Esophagus squamous epithelium (tissue), 5 donors: Measurements from ENCODE around the gene OGFOD3. TPM values are rescaled to one million over a fixed set of nuclear protein-coding genes. Genes with fewer than 3 reads are reported as not detected.

Experiments used
- DNase-seq: peaks from one replicate; lab custom pipeline; 2025; lab: John Stamatoyannopoulos, UW
- H3K27ac ChIP-seq, 4 donors: fragments of 200-600 bp; sonication (generic); one replicate each; pipeline ENCODE4 v1.5.1; 2016 to 2019; ENCODE audit warnings: mild to moderate bottlenecking in 1 of 4
- H3K27me3 ChIP-seq, 4 donors: fragments of 200-600 bp; sonication (generic); 1 replicate in 3 of 4; 2 replicates in 1 of 4; pipeline versions ENCODE4 v1.5.1 to v1.6.0; 2017 to 2021; ENCODE audit warnings: antibody characterized with exemption in 1 of 4
- H3K36me3 ChIP-seq, 3 donors: fragments of 200-600 bp; sonication (generic); one replicate each; pipeline ENCODE4 v1.5.1; 2016 to 2019
- H3K4me1 ChIP-seq, 3 donors: fragments of 200-600 bp; sonication (generic); one replicate each; pipeline ENCODE4 v1.5.1; 2017 to 2019
- H3K4me3 ChIP-seq, 4 donors: fragments of 200-600 bp; sonication (generic); 1 replicate in 3 of 4; 2 replicates in 1 of 4; pipeline ENCODE4 v1.5.1; 2016 to 2019; ENCODE audit warnings: mild to moderate bottlenecking in 2 of 4, moderate library complexity in 1 of 4
- H3K9me3 ChIP-seq, 3 donors: fragments of 200-600 bp; sonication (generic); one replicate each; pipeline ENCODE4 v1.5.1; 2016 to 2019
- CTCF ChIP-seq, 6 experiments: fragments of 450-650 bp in 4 of 6; fragments of 200-600 bp in 2 of 6; sonication (generic) in 2 of 6; IDR thresholded peaks; one replicate each; pipeline ENCODE4 v1.5.1; 2016 to 2019; ENCODE audit warnings: antibody characterized with exemption in 6 of 6, mild to moderate bottlenecking in 4 of 6, moderate library complexity in 4 of 6
- POLR2A ChIP-seq, 4 donors: fragments of 450-650 bp; IDR thresholded peaks; one replicate each; pipeline ENCODE4 v1.6.1; 2017; ENCODE audit warnings: antibody characterized with exemption in 4 of 4, mild to moderate bottlenecking in 4 of 4, moderate library complexity in 3 of 4
- WGBS, 2 donors: methylation state at CpG; one replicate each; pipeline ENCODE4 v1.1.5; 2018; 5-methylcytosine and 5-hydroxymethylcytosine counted together
- intact Hi-C: fragments of 100-400 bp; cut with DNase I; formaldehyde crosslinking; loops from one replicate; pipeline ENCODE4 v1.15.0; 2022
- total RNA-seq, 4 donors: library from RNA; depleted of rRNA; stranded (reverse); fragments of >200 nt; gene quantifications; one replicate each; pipeline ENCODE4 v1.1.0, GENCODE V29; 2016
- donor health status: DM: yes; HTN: yes; CAD: no.

Gene OGFOD3
- total RNA-seq, 4 donors from 2014 or later: 11.9 to 26.7 (median 19.4) TPM

- Histone ChIP-seq H3K4me1 (peaks cover 19 to 58% (median 32%) of the 10 kb centered on the region in 3 donors), H3K9me3 (no peaks in the 10 kb centered on the region), H3K27ac (peak overlapping the region; percentile 89 to 96 (median 94)), H3K36me3 (peaks cover 0 to 28% (median 0%) of the 10 kb centered on the region in 3 donors), H3K27me3 (no peaks in the 10 kb centered on the region), H3K4me3 (peak overlapping the region; percentile 64 to 100 (median 92))
- 22 to 49% methylated on average over 6 to 11 of the region's 18 CpGs for WGBS, 2 donors
- TF ChIP-seq CTCF (IDR thresholded peaks at IDR 0.05) (no peak), POLR2A (IDR thresholded peaks at IDR 0.05) (no peak)
- intact Hi-C loops: no loop called here
- DNase-seq: no peak
These were observed 31.5 kb upstream of the OGFOD3 start for GRCh38 chr17:82449883-82450356.

DNA sequence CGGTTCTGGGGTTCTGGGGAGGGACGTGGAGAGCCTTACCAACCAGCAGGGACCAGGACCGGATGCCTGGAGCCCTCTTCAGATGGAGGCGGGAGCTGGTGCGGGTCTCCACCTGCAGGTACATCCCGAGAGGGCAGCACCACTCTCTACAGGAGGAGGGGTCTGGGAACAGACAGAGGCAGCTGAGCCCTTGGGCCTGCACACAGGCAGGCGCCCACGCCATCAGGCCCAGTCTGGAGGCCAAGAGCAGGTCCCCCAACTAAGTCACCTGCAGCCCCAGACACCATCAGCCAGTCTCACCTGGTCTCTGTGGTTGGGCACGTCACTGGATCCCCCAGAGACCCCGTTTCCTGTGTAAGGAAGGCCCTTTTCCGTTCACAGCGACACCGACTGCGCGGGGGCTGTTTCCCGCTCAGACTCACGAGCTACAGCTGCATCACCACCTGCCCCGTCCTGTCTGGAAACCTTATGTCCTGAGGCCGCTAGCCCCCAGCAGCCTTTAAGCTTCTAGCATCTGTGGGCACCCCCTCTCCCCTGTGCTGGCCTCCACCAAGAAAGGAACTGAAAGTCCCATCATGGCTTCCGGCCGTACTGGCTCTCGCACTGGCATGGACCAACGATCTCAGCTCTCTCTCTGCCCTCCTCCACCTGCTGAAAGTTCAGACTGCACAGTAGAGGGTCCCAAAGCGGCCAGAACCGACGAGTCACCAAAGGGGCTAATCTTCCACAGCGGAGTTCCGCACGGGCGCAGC, 30.9 kb upstream of the OGFOD3 start:
- intact Hi-C loops: no loop called here
- H3K4me1 ChIP-seq: peaks cover 24 to 64% (median 32%) of the 10 kb centered on the region in 3 donors
- peak; percentile 51 for DNase-seq
- H3K9me3 ChIP-seq: no peaks in the 10 kb centered on the region
- H3K27me3 ChIP-seq: no peaks in the 10 kb centered on the region
- H3K27ac ChIP-seq: peak overlapping the region; percentile 89 to 96 (median 94)
- H3K4me3 ChIP-seq: peak overlapping the region; percentile 64 to 100 (median 92)
- no peak for TF ChIP-seq CTCF (IDR thresholded peaks at IDR 0.05)
- TF ChIP-seq POLR2A (IDR thresholded peaks at IDR 0.05): peak in 1 of 4 donors; percentile 57
- H3K36me3 ChIP-seq: peaks cover 0 to 34% (median 2%) of the 10 kb centered on the region in 3 donors
- 63 to 76% methylated on average over 11 to 17 of the region's 30 CpGs for WGBS, 2 donors

DNA sequence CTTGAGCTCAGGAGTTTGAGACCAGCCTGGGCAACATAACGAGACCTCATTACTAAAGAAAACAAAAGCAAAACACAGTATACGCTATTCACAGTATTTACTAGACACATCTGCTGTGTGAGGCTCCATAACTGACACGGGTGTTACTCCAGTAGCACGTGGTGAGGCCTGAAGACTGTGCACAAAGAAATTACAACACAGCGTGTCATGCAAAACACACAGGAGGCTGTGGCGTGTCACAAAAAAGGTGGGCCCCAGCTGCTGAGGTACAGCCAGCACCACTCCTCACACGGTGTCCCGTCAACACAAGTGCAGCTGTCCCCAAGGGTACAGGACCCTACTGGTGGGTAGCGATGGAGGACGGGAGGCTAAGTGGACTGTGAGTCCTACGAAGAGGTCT, 29.5 kb upstream of the OGFOD3 start:
- 79 to 81% methylated on average over 9 to 11 of the region's 11 CpGs for WGBS, 2 donors
- no peak overlapping the region for H3K4me3 ChIP-seq
- H3K4me1 ChIP-seq: peaks cover 29 to 79% (median 32%) of the 10 kb centered on the region in 3 donors
- no peak overlapping the region for H3K27ac ChIP-seq
- intact Hi-C loops: no loop called here
- H3K9me3 ChIP-seq: no peaks in the 10 kb centered on the region
- no peak for DNase-seq
- H3K27me3 ChIP-seq: no peaks in the 10 kb centered on the region
- TF ChIP-seq CTCF (IDR thresholded peaks at IDR 0.05) (no peak), POLR2A (IDR thresholded peaks at IDR 0.05) (no peak)
- peaks cover 0 to 48% (median 8%) of the 10 kb centered on the region in 3 donors for H3K36me3 ChIP-seq

DNA sequence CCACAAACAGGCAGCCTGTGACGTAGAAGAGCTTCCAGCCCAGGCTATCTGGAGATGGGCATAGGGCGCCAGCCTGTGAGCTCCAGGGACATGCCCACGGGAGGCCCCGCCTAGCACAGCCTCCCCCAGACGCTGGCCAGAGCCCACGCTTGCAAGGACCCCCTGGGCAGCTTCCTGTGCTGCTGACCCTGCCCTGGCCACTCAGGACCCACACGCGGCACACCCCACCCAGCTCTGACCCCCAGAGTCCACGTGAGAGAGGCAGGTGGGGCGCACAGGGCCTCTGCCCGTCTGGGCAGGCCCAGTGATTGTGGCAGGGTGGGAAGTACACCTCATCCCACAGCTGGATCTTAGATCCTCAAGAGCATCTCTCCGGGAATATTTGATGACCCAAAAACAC, 28.3 kb upstream of the OGFOD3 start:
- Histone ChIP-seq H3K36me3 (peaks cover 6 to 61% (median 21%) of the 10 kb centered on the region in 3 donors), H3K27ac (no peak overlapping the region), H3K4me1 (peaks cover 29 to 81% (median 31%) of the 10 kb centered on the region in 3 donors), H3K4me3 (no peak overlapping the region), H3K27me3 (no peaks in the 10 kb centered on the region), H3K9me3 (no peaks in the 10 kb centered on the region)
- TF ChIP-seq CTCF (IDR thresholded peaks at IDR 0.05) (no peak), POLR2A (IDR thresholded peaks at IDR 0.05) (no peak)
- intact Hi-C loops: no loop called here
- 40 to 90% methylated on average over 1 to 4 of the region's 12 CpGs for WGBS, 2 donors
- DNase-seq: no peak

DNA sequence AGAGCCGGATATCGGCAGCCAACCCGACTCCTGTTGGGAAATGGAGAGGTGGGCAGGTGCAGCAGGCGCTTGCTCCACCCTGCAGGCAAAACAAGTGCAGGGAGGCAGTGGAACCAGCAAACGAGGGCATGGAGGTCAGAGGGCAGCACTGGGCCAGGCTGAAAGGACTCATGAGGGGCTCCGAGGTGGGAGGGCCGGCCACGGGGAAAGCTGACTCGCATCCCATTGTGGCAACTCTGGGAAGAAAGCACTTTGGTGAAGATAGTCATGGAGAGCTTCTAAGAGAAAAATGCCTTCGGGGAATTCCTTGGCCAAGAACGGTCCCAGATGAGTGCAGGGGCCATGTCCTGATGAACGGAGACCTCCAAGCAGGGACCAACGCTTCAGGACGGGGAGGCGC, 27.7 kb upstream of the OGFOD3 start:
- Histone ChIP-seq H3K36me3 (peaks cover 6 to 64% (median 21%) of the 10 kb centered on the region in 3 donors), H3K4me1 (peaks cover 25 to 81% (median 33%) of the 10 kb centered on the region in 3 donors), H3K27ac (peak overlapping the region in 1 of 4 donors; percentile 18), H3K9me3 (no peaks in the 10 kb centered on the region), H3K27me3 (no peaks in the 10 kb centered on the region), H3K4me3 (no peak overlapping the region)
- intact Hi-C loops: no loop called here
- no peak for TF ChIP-seq POLR2A (IDR thresholded peaks at IDR 0.05)
- TF ChIP-seq CTCF (IDR thresholded peaks at IDR 0.05): no peak
- 79 to 92% methylated on average over 7 to 11 of the region's 15 CpGs for WGBS, 2 donors
- DNase-seq: no peak
